Ascending aorta (tissue), 2 donors: ENCODE measurements around the gene PSME3IP1. TPM values are rescaled to one million over a fixed set of nuclear protein-coding genes. Genes with fewer than 3 reads are reported as not detected.

ENCODE experiments used
- DNase-seq, 2 donors: peaks; one replicate each; pipeline ENCODE4 v3.0.0-alpha.2; 2019; ENCODE audit warnings: low spot score in 2 of 2
- H3K27ac ChIP-seq, 2 donors: fragments of 200-600 bp; sonication (generic); one replicate each; pipeline ENCODE4 v1.5.1; 2016 to 2017; ENCODE audit warnings: mild to moderate bottlenecking in 1 of 2
- H3K27me3 ChIP-seq: fragments of 200-600 bp; sonication (generic); one replicate; pipeline ENCODE4 v1.5.1; 2017
- H3K36me3 ChIP-seq, 2 donors: fragments of 200-600 bp; sonication (generic); one replicate each; pipeline ENCODE4 v1.5.1; 2016
- H3K4me1 ChIP-seq, 2 donors: fragments of 200-600 bp; sonication (generic); one replicate each; pipeline ENCODE4 v1.5.1; 2016 to 2017; ENCODE audit warnings: mild to moderate bottlenecking in 1 of 2
- H3K4me3 ChIP-seq, 2 donors: fragments of 200-600 bp; sonication (generic); one replicate each; pipeline ENCODE4 v1.5.1; 2016 to 2017; ENCODE audit warnings: mild to moderate bottlenecking in 1 of 2
- H3K9me3 ChIP-seq, 2 donors: fragments of 200-600 bp; sonication (generic); one replicate each; pipeline ENCODE4 v1.5.1; 2016
- CTCF ChIP-seq, 3 experiments: fragments of 200-600 bp in 2 of 3; fragments of 450-650 bp in 1 of 3; sonication (generic) in 2 of 3; IDR thresholded peaks; one replicate each; pipeline ENCODE4 v1.5.1; 2016 to 2019; ENCODE audit warnings: antibody characterized with exemption in 3 of 3, mild to moderate bottlenecking in 1 of 3, moderate library complexity in 1 of 3
- intact Hi-C: fragments of 100-400 bp; cut with DNase I; formaldehyde crosslinking; loops from one replicate; pipeline ENCODE4 v1.15.1; 2023
- total RNA-seq: library from RNA; depleted of rRNA; stranded (reverse); fragments of >200 nt; gene quantifications from one replicate; pipeline ENCODE4 v1.1.0, GENCODE V29; 2016

Gene PSME3IP1
- total RNA-seq, 1 donor from 2014 or later, result 32.6 TPM

GRCh38 chr16:57137043-57137442, 48.8 kb downstream of the PSME3IP1 start:
- Histone ChIP-seq H3K9me3 (no peaks in the 10 kb centered on the region), H3K4me1 (peaks cover 0 to 3% of the 10 kb centered on the region in 2 donors), H3K36me3 (no peaks in the 10 kb centered on the region), H3K4me3 (no peak overlapping the region), H3K27ac (no peak overlapping the region), H3K27me3 (no peaks in the 10 kb centered on the region)
- no peak for DNase-seq
- intact Hi-C loops, result no loop called here
- TF ChIP-seq CTCF (IDR thresholded peaks at IDR 0.05), result no peak

GRCh38 chr16:57134982-57135381, 50.9 kb downstream of the PSME3IP1 start:
- H3K9me3 ChIP-seq, result no peaks in the 10 kb centered on the region
- no peak for DNase-seq
- no peak for TF ChIP-seq CTCF (IDR thresholded peaks at IDR 0.05)
- no peaks in the 10 kb centered on the region for H3K36me3 ChIP-seq
- H3K27me3 ChIP-seq, result no peaks in the 10 kb centered on the region
- H3K27ac ChIP-seq, result no peak overlapping the region
- no peak overlapping the region for H3K4me3 ChIP-seq
- intact Hi-C loops, result no loop called here
- no peaks in the 10 kb centered on the region for H3K4me1 ChIP-seq

GRCh38 chr16:57133886-57134285, 52.0 kb downstream of the PSME3IP1 start:
- no peak for TF ChIP-seq CTCF (IDR thresholded peaks at IDR 0.05)
- H3K27ac ChIP-seq, result no peak overlapping the region
- DNase-seq, result no peak

GRCh38 chr16:57133031-57133430, 52.8 kb downstream of the PSME3IP1 start:
- no peak for DNase-seq
- Histone ChIP-seq H3K27ac (no peak overlapping the region), H3K9me3 (no peaks in the 10 kb centered on the region), H3K36me3 (peaks cover 0 to 10% of the 10 kb centered on the region in 2 donors), H3K27me3 (no peaks in the 10 kb centered on the region), H3K4me3 (no peak overlapping the region), H3K4me1 (no peaks in the 10 kb centered on the region)
- intact Hi-C loops, result no loop called here
- TF ChIP-seq CTCF (IDR thresholded peaks at IDR 0.05), result no peak

More at GRCh38 chr16:57133886-57134285, 52.0 kb downstream of the PSME3IP1 start:
- no peak overlapping the region for H3K4me3 ChIP-seq
- peaks cover 0 to 1% of the 10 kb centered on the region in 2 donors for H3K36me3 ChIP-seq
- intact Hi-C loops, result no loop called here
- no peaks in the 10 kb centered on the region for H3K9me3 ChIP-seq
- H3K27me3 ChIP-seq, result no peaks in the 10 kb centered on the region
- H3K4me1 ChIP-seq, result no peaks in the 10 kb centered on the region

GRCh38 chr16:57132470-57132869, 53.4 kb downstream of the PSME3IP1 start:
- H3K4me3 ChIP-seq, result no peak overlapping the region
- no peak for TF ChIP-seq CTCF (IDR thresholded peaks at IDR 0.05)
- intact Hi-C loops, result no loop called here
- H3K27me3 ChIP-seq, result no peaks in the 10 kb centered on the region
- H3K4me1 ChIP-seq, result no peaks in the 10 kb centered on the region
- no peaks in the 10 kb centered on the region for H3K9me3 ChIP-seq
- no peak for DNase-seq
- H3K36me3 ChIP-seq, result peaks cover 0 to 15% of the 10 kb centered on the region in 2 donors
- H3K27ac ChIP-seq, result no peak overlapping the region

- intact Hi-C loops, result no loop called here
- Histone ChIP-seq H3K4me1 (no peaks in the 10 kb centered on the region), H3K36me3 (peaks cover 0 to 15% of the 10 kb centered on the region in 2 donors), H3K27ac (no peak overlapping the region), H3K9me3 (no peaks in the 10 kb centered on the region), H3K27me3 (no peaks in the 10 kb centered on the region), H3K4me3 (no peak overlapping the region)
- no peak for TF ChIP-seq CTCF (IDR thresholded peaks at IDR 0.05)
- DNase-seq, result no peak
Observed at GRCh38 chr16:57131351-57131970, 54.4 kb downstream of the PSME3IP1 start.
